Transverse colon (tissue), 4 donors: ENCODE results near the gene TAS2R8. TPM values are rescaled to one million over a fixed set of nuclear protein-coding genes. Genes with fewer than 3 reads are reported as not detected.
"Not testable (repeated sequence)": the region's sequence is repeated elsewhere in the genome, so short reads cannot be mapped to it uniquely, and the experiment has no call there.

Source experiments
- DNase-seq: peaks from one replicate; pipeline ENCODE4 v3.0.0-alpha.2; 2019
- H3K27ac ChIP-seq, 4 donors: fragments of 200-600 bp; sonication (generic); 2 replicates each; pipeline ENCODE4 v1.5.1; 2016 to 2018; ENCODE audit warnings: inconsistent platforms in 4 of 4
- H3K27me3 ChIP-seq: fragments of 200-600 bp; sonication (generic); 2 replicates; pipeline ENCODE4 v1.5.1; 2017; ENCODE audit warnings: inconsistent platforms
- H3K36me3 ChIP-seq, 4 donors: fragments of 200-600 bp; sonication (generic); 2 replicates each; pipeline ENCODE4 v1.5.1; 2017 to 2019; ENCODE audit warnings: inconsistent platforms in 4 of 4
- H3K4me1 ChIP-seq, 4 donors: fragments of 200-600 bp; sonication (generic); 2 replicates each; pipeline ENCODE4 v1.5.1; 2017 to 2020; ENCODE audit warnings: inconsistent platforms in 4 of 4
- H3K4me3 ChIP-seq, 4 donors: fragments of 200-600 bp; sonication (generic); 1 replicate in 1 of 4; 2 replicates in 3 of 4; pipeline versions ENCODE4 v1.5.1 to v1.6.1; 2017 to 2019; ENCODE audit warnings: inconsistent platforms in 4 of 4
- H3K9me3 ChIP-seq, 2 donors: fragments of 200-600 bp; sonication (generic); 2 replicates each; pipeline ENCODE4 v1.5.1; 2017 to 2019; ENCODE audit warnings: inconsistent platforms in 2 of 2
- EP300 ChIP-seq: sonication (generic); formaldehyde crosslinking; IDR thresholded peaks from one replicate; pipeline ENCODE4 v1.6.1; 2017; ENCODE audit warnings: antibody characterized with exemption, low read depth
- POLR2A ChIP-seq: fragments of 450-650 bp; IDR thresholded peaks from one replicate; pipeline ENCODE4 v1.6.1; 2016; ENCODE audit warnings: antibody characterized with exemption, mild to moderate bottlenecking, moderate library complexity
- POLR2AphosphoS5 ChIP-seq, 3 donors: sonication (generic); formaldehyde crosslinking; IDR thresholded peaks; one replicate each; pipeline ENCODE4 v1.6.1; 2016; ENCODE audit warnings: antibody characterized with exemption in 3 of 3
- WGBS, 2 donors: methylation state at CpG; one replicate each; pipeline ENCODE4 v1.1.5; 2018; ENCODE audit warnings: low coverage in 1 of 2; 5-methylcytosine and 5-hydroxymethylcytosine counted together
- in situ Hi-C, 4 donors: fragments of 200-750 bp; cut with MboI; loops; one replicate each; pipeline versions ENCODE4 v1.15.0 to v1.15.1; 2017; ENCODE audit warnings: low sequenced_read_pairs in 3 of 4, low pct_ligation_motif_present in 1 of 4, low pct_unique_long_range_greater_than_20kb in 1 of 4
- intact Hi-C: fragments of 100-400 bp; cut with DNase I; formaldehyde crosslinking; loops from one replicate; pipeline ENCODE4 v1.15.1; 2023; ENCODE audit warnings: low total_unique reads
- total RNA-seq, 4 donors: library from RNA; depleted of rRNA; stranded (reverse); fragments of >200 nt; gene quantifications; one replicate each; pipeline ENCODE4 v1.1.0, GENCODE V29; 2016
- TF ChIP-seq, protein P1 (sequence below), 5 experiments: fragments of 200-600 bp in 3 of 5; fragments of 450-650 bp in 2 of 5; sonication (generic) in 3 of 5; IDR thresholded peaks; 1 replicate in 2 of 5; 2 replicates in 3 of 5; pipeline ENCODE4 v1.5.1; 2016 to 2017; ENCODE audit warnings: antibody characterized with exemption in 5 of 5, inconsistent platforms in 3 of 5, mild to moderate bottlenecking in 2 of 5, moderate library complexity in 1 of 5

TAS2R8 gene
- total RNA-seq, 4 donors from 2014 or later: not detected

DNA sequence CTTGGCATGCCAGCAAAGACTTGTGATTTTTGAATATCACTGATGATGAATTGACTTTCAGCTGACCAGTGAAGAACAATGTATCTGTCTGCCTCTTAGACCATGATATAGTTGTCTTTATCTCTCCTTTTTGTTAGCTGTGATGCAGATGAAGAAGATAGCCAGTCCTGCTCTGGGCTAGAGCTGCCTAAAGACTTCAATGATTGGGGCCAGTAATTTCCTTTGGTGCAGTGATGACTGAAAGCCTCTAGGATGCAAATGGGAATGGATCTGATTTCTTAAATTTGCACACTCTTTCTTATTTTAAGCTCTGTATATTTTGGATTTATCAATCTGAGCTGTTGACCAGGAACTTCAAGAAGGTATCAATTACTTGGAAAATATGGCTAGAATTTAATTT, 3.0 kb upstream of the TAS2R8 start, which contains the start of gene TAS2R9:
Gene TAS2R9, minus strand, starts transcription at position 101 of the 400 bp plus-strand sequence. Its CDS starts 93 bp downstream, at position 8.
- intact Hi-C loops (no loop called here), in situ Hi-C loops (no loop called here)
- DNase-seq: no peak
- H3K9me3 ChIP-seq: no peaks in the 10 kb centered on the region
- no peak within 1 kb of the TSS for H3K4me3 ChIP-seq
- no peaks in the 10 kb centered on the region for H3K4me1 ChIP-seq
- no peak for TF ChIP-seq POLR2A
- no peaks in the 10 kb centered on the region for H3K36me3 ChIP-seq
- no peak within 1 kb of the TSS for H3K27ac ChIP-seq
- no peaks in the 10 kb centered on the region for H3K27me3 ChIP-seq

DNA sequence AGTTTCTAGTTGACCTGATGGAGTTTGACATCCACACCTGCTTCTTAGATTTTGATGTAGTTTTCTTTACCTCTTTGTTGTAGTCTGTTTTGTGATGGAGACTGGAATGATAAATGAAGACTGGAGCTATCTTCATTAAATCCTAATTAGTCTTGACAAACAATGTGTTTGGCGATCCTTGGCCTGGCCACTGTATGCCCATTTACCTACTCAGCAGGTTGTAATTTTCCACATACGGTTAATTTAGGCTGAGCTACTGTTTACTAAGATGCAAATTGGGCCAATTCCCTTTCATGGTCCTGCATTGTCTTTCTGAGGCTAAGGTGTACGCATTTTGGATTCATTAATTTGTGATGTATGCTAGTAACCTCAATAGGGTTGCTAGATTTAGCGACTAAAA, 4.5 kb downstream of the TAS2R8 start, which contains the start of gene TAS2R7:
Gene TAS2R7, minus strand, starts transcription at position 41 of the 400 bp plus-strand sequence. CDS start 57 bp downstream, outside the sequence.
- H3K4me3 ChIP-seq: no peak within 1 kb of the TSS
- no peaks in the 10 kb centered on the region for H3K9me3 ChIP-seq
- no peaks in the 10 kb centered on the region for H3K36me3 ChIP-seq
- WGBS, 2 donors: 67 to 71% methylated on average over 4 of the region's 4 CpGs
- H3K27ac ChIP-seq: no peak within 1 kb of the TSS
- in situ Hi-C loops (no loop called here), intact Hi-C loops (no loop called here)
- H3K27me3 ChIP-seq: peaks cover 4% of the 10 kb centered on the region
- TF ChIP-seq POLR2AphosphoS5 (IDR thresholded peaks at IDR 0.05) (no peak), EP300 (no peak), POLR2A (no peak)
- TF ChIP-seq, protein P1, sequence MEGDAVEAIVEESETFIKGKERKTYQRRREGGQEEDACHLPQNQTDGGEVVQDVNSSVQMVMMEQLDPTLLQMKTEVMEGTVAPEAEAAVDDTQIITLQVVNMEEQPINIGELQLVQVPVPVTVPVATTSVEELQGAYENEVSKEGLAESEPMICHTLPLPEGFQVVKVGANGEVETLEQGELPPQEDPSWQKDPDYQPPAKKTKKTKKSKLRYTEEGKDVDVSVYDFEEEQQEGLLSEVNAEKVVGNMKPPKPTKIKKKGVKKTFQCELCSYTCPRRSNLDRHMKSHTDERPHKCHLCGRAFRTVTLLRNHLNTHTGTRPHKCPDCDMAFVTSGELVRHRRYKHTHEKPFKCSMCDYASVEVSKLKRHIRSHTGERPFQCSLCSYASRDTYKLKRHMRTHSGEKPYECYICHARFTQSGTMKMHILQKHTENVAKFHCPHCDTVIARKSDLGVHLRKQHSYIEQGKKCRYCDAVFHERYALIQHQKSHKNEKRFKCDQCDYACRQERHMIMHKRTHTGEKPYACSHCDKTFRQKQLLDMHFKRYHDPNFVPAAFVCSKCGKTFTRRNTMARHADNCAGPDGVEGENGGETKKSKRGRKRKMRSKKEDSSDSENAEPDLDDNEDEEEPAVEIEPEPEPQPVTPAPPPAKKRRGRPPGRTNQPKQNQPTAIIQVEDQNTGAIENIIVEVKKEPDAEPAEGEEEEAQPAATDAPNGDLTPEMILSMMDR (IDR thresholded peaks at IDR 0.05): no peak
- H3K4me1 ChIP-seq: no peaks in the 10 kb centered on the region
- no peak for DNase-seq

DNA sequence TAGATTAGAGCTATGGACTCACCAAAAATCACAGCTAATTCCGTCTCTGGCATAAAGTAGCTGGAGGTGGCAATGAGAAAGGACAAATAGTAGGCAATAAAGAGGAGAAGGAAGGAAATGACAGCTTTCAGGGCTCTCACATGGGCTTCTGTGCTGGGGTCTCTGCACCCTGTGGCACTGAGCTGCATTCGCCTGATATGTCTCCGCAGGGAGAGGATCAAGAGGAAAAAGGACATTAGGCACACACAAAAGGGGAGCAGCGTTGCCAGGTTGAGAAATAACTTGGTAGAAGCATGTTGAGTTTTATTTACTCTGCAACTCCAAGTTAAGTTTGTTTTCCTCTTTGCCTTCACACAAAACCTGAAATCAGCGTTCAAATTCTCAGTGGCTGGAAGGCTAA, 5.3 kb downstream of the TAS2R8 start:
- intact Hi-C loops: no loop called here
- Histone ChIP-seq H3K27ac (no peak overlapping the region), H3K9me3 (no peaks in the 10 kb centered on the region), H3K4me3 (no peak overlapping the region), H3K36me3 (no peaks in the 10 kb centered on the region), H3K4me1 (no peaks in the 10 kb centered on the region), H3K27me3 (peaks cover 4% of the 10 kb centered on the region)
- WGBS, 2 donors: 59 to 73% methylated on average over 3 to 5 of the region's 5 CpGs
- TF ChIP-seq POLR2AphosphoS5 (IDR thresholded peaks at IDR 0.05) (no peak), POLR2A (no peak), EP300 (no peak)
- TF ChIP-seq, protein P1 (IDR thresholded peaks at IDR 0.05): no peak
- in situ Hi-C loops: no loop called here
- no peak for DNase-seq

DNA sequence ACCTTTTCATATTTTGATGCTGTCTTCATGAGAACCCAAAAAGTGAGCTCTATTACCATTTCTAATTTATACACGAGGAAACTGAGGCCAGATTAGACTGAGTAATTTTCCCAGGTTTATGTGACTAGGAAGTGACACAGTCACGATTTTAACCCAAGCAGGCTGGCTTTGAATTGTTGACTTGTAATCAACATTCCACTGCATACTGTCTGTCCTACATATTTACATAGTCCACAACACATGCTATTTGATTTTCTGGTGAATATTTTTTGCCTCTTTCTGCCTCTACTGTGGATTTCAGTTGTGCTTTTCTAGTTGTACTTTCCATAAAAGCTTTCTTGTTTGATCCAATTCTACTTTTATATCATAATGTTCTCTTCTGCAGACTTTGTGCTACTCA, 12.9 kb downstream of the TAS2R8 start:
- in situ Hi-C loops (no loop called here), intact Hi-C loops (no loop called here)
- H3K27ac ChIP-seq: no peak overlapping the region
- no peaks in the 10 kb centered on the region for H3K36me3 ChIP-seq
- H3K9me3 ChIP-seq: no peaks in the 10 kb centered on the region
- no peak for DNase-seq
- TF ChIP-seq EP300 (no peak), POLR2A (no peak), POLR2AphosphoS5 (IDR thresholded peaks at IDR 0.05) (no peak)
- TF ChIP-seq, protein P1 (IDR thresholded peaks at IDR 0.05): no peak
- WGBS, 2 donors: 39 to 49% methylated on average over 2 of the region's 2 CpGs
- H3K4me1 ChIP-seq: no peaks in the 10 kb centered on the region
- H3K4me3 ChIP-seq: no peak overlapping the region
- no peaks in the 10 kb centered on the region for H3K27me3 ChIP-seq

DNA sequence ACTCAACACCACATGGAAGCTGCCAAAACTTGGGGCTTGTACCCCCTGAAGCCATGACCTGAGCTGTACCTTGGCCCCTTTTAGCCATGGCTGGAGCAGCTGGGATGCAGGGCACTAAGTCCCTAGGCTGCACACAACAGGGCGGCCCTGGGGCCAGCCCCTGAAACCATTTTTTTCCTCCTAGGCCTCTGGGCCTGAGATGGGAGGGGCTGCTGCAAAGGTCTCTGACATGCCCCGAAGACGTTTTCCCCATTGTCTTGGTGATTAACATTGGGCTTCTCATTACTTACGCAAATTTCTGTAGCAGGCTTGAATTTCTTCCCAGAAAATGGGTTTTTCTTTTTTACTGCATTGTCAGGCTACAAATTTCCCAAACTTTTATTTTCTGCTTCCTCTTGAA, 15.3 kb downstream of the TAS2R8 start:
- 93 to 100% methylated on average over 1 to 4 of the region's 4 CpGs for WGBS, 2 donors

More for the DNA sequence above, 15.3 kb downstream of the TAS2R8 start:
- H3K36me3 ChIP-seq, H3K4me3 ChIP-seq, in situ Hi-C loops, H3K4me1 ChIP-seq, H3K9me3 ChIP-seq, DNase-seq, H3K27me3 ChIP-seq, intact Hi-C loops, H3K27ac ChIP-seq: not testable (repeated sequence)
